ENCODE measurements around the gene USP13. TPM values are rescaled to one million over a fixed set of nuclear protein-coding genes. Genes with fewer than 3 reads are reported as not detected.

USP13 gene
- total RNA-seq, 3 donors from 2014 or later (not counting 1 experiment from before 2014, with no cell fraction given) = 2.4 to 5.6 (median 3.0) TPM

GRCh38 chr3:179769411-179770247 lies 116.8 kb downstream of the USP13 start:
- no peaks in the 10 kb centered on the region for H3K36me3 ChIP-seq (ENCODE audit: control insufficient read depth, insufficient read depth, low read length)

DNA sequence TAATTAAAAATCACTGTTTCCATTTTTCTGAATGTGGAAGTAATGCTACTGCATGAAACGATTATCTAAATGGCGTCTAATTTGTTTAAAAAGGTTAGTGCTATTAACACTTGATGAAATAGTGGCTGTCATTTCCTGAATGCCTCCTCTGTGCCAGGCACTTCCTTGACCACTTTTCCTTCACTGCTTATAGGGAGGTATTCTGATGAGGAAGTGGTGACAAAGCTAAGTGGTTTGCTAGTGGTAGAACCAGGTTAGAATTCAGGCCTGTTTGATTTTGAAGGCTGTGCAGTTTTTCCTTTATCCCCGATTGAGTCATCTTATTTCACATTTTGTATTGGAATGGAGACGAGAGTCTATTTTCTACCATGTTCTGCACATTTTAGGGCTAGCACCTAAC lies 119.0 kb downstream of the USP13 start:
- Mint-ChIP-seq H3K9me3 (no peaks in the 10 kb centered on the region), H3K36me3 (peaks cover 7% of the 10 kb centered on the region), H3K27me3 (ENCODE audit: low read depth in 2 of 2) (no peaks in the 10 kb centered on the region), H3K27ac (no peak overlapping the region), H3K4me1 (peaks cover 19 to 26% of the 10 kb centered on the region in 2 donors), H3K4me3 (no peak overlapping the region)
- DNase-seq = no peak
- Histone ChIP-seq H3K4me3 (ENCODE audit: low read length) (no peak overlapping the region), H3K27ac (ENCODE audit: low read length) (no peak overlapping the region), H3K9me3 (ENCODE audit: control insufficient read depth, insufficient read depth, low read length) (no peaks in the 10 kb centered on the region), H3K27me3 (ENCODE audit: control insufficient read depth, insufficient read depth, low read length) (no peaks in the 10 kb centered on the region), H3K36me3 (ENCODE audit: control insufficient read depth, insufficient read depth, low read length) (no peaks in the 10 kb centered on the region), H3K4me1 (ENCODE audit: control insufficient read depth, insufficient read depth, low read length) (no peaks in the 10 kb centered on the region)
- 74% methylated on average over 4 of the region's 4 CpGs for WGBS (ENCODE audit: insufficient coverage)
- intact Hi-C loops (cut with micrococcal nuclease) = no loop called here
- TF ChIP-seq, protein P1, sequence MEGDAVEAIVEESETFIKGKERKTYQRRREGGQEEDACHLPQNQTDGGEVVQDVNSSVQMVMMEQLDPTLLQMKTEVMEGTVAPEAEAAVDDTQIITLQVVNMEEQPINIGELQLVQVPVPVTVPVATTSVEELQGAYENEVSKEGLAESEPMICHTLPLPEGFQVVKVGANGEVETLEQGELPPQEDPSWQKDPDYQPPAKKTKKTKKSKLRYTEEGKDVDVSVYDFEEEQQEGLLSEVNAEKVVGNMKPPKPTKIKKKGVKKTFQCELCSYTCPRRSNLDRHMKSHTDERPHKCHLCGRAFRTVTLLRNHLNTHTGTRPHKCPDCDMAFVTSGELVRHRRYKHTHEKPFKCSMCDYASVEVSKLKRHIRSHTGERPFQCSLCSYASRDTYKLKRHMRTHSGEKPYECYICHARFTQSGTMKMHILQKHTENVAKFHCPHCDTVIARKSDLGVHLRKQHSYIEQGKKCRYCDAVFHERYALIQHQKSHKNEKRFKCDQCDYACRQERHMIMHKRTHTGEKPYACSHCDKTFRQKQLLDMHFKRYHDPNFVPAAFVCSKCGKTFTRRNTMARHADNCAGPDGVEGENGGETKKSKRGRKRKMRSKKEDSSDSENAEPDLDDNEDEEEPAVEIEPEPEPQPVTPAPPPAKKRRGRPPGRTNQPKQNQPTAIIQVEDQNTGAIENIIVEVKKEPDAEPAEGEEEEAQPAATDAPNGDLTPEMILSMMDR (IDR thresholded peaks at IDR 0.05) = no peak
- ATAC-seq = no peak

More at GRCh38 chr3:179769411-179770247, 116.8 kb downstream of the USP13 start:
- no peaks in the 10 kb centered on the region for H3K9me3 ChIP-seq (ENCODE audit: control insufficient read depth, insufficient read depth, low read length)
- TF ChIP-seq, protein P1 (IDR thresholded peaks at IDR 0.05) = no peak
- Mint-ChIP-seq H3K4me1 (peaks cover 19 to 26% of the 10 kb centered on the region in 2 donors), H3K27ac (peak overlapping the region; percentile 7 to 31), H3K9me3 (no peaks in the 10 kb centered on the region), H3K36me3 (peaks cover 7% of the 10 kb centered on the region), H3K27me3 (ENCODE audit: low read depth in 2 of 2) (no peaks in the 10 kb centered on the region), H3K4me3 (no peak overlapping the region)
- DNase-seq = no peak
- no peaks in the 10 kb centered on the region for H3K4me1 ChIP-seq (ENCODE audit: control insufficient read depth, insufficient read depth, low read length)
- ATAC-seq = no peak
- H3K27me3 ChIP-seq (ENCODE audit: control insufficient read depth, insufficient read depth, low read length) = no peaks in the 10 kb centered on the region
- no peak overlapping the region for H3K27ac ChIP-seq (ENCODE audit: low read length)
- intact Hi-C loops (cut with micrococcal nuclease) = no loop called here
- H3K4me3 ChIP-seq (ENCODE audit: low read length) = no peak overlapping the region
- 60% methylated on average over 8 of the region's 9 CpGs for WGBS (ENCODE audit: insufficient coverage)

DNA sequence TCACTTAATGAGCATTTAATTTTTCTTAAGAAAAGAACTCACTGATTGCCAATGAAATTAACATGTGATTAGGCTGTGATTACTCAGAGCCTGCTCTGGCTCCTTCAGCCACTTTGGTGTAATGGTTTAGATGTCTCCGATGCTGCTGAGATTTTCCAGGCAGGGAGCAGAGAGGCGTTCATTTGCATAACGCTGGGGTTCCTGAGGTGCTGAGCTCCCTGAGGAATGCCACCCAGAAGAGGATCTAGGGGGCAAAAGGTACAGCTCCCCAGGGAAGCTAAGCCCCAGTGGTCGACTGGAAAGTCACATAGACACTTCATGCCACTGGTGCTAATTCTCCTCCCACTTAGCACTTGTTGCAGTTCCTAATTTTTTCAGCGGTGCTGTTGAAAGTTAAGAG lies 119.5 kb downstream of the USP13 start:
- Histone ChIP-seq H3K4me3 (ENCODE audit: low read length) (no peak overlapping the region), H3K4me1 (ENCODE audit: control insufficient read depth, insufficient read depth, low read length) (no peaks in the 10 kb centered on the region), H3K36me3 (ENCODE audit: control insufficient read depth, insufficient read depth, low read length) (no peaks in the 10 kb centered on the region), H3K27ac (ENCODE audit: low read length) (no peak overlapping the region), H3K27me3 (ENCODE audit: control insufficient read depth, insufficient read depth, low read length) (no peaks in the 10 kb centered on the region), H3K9me3 (ENCODE audit: control insufficient read depth, insufficient read depth, low read length) (no peaks in the 10 kb centered on the region)
- H3K4me3 Mint-ChIP-seq = no peak overlapping the region
- no peaks in the 10 kb centered on the region for H3K27me3 Mint-ChIP-seq (ENCODE audit: low read depth in 2 of 2)
- peaks cover 7% of the 10 kb centered on the region for H3K36me3 Mint-ChIP-seq
- H3K27ac Mint-ChIP-seq = no peak overlapping the region
- no peak for DNase-seq
- intact Hi-C loops (cut with micrococcal nuclease) = no loop called here
- ATAC-seq = no peak
- 92% methylated on average over 5 of the region's 5 CpGs for WGBS (ENCODE audit: insufficient coverage)
- TF ChIP-seq, protein P1 (IDR thresholded peaks at IDR 0.05) = no peak
- H3K4me1 Mint-ChIP-seq = peaks cover 19 to 26% of the 10 kb centered on the region in 2 donors
- H3K9me3 Mint-ChIP-seq = no peaks in the 10 kb centered on the region
